ENCODE results near the gene EXOSC7.

DNA sequence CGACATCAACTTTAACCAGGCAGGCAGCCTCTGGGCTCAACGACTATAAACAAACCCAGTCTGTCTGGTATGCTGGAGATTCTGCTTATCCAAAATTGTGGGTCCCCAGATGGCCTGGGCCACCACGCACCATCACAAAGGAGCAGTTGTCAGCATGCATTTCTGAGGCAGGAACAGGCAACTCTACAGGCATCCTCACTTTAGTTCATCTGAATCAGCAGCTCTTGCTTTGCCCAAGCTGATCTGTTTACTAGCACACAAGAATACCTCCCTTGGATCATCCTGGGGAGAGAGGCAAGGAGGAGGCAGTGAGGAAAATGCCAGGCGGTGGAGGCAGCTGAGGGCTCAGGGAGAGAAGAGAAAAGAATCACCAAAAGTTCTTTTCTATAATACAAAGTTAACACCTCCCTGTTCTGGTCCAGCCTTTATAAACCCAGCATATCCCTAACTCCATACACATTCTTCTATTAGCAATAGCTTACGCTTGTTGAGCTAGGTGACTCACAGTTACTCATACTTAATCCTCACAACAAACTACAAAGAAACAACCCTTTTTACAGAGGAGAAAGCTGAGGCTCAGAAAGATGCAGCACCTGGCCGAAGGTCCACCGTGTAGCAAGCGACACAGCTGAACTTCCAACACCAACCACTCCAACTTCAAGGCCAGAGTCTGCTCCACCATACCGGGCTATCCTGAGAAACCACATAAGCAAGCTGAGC lies 33.7 kb upstream of the EXOSC7 start:
- TF ChIP-seq EZH2phosphoT487 (IDR thresholded peaks at IDR 0.05; ENCODE audit: insufficient read depth, low read depth) (no peak), EZH2 (IDR thresholded peaks at IDR 0.05; ENCODE audit: insufficient read depth, poor library complexity, severe bottlenecking) (no peak)

Measured in GM23248 (cell line).